Liver (tissue), 3 donors: ENCODE measurements around the gene COL24A1.

ENCODE experiments used
- FOXA2 ChIP-seq: IDR thresholded peaks from 2 replicates; pipeline ENCODE4 v1.6.1; 2016; ENCODE audit warnings: antibody characterized with exemption
- TAF1 ChIP-seq: conservative IDR thresholded peaks from 2 replicates; pipeline ENCODE4 v1.6.1; 2016; ENCODE audit warnings: antibody characterized with exemption, mild to moderate bottlenecking
- YY1 ChIP-seq: IDR thresholded peaks from 2 replicates; pipeline ENCODE4 v1.6.1; 2016; ENCODE audit warnings: antibody characterized with exemption, mild to moderate bottlenecking
- TF ChIP-seq, protein P1 (sequence below): IDR thresholded peaks from 2 replicates; pipeline ENCODE4 v1.6.1; 2016; ENCODE audit warnings: antibody characterized with exemption
- TF ChIP-seq, protein P2 (sequence below): fragments of 150-350 bp; IDR thresholded peaks from 2 replicates; pipeline ENCODE4 v1.5.1; 2017; ENCODE audit warnings: improper control_type of control experiment, low read depth, low read length; ENCODE audit not compliant: missing input control
- donor health status: healthy.
- donor health status: healthy.

DNA sequence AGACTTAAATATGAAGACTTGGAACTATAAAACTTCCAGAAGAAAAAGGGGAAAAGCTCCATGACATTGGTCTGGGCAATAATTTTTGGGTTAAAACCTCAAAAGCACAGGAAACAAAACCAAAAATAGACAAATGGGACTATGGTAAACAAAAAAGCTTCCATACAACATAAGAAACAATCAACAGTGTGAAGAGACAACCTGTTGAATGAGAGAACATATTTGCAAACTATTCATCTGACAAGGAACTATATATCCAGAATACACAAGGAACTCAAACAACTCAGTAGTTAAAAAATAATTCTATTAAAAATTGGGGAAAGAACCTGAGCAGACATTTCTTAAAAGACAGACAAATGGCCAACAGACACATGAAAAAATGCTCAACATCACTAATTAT, 255.7 kb downstream of the COL24A1 start:
- TF ChIP-seq, protein P1, sequence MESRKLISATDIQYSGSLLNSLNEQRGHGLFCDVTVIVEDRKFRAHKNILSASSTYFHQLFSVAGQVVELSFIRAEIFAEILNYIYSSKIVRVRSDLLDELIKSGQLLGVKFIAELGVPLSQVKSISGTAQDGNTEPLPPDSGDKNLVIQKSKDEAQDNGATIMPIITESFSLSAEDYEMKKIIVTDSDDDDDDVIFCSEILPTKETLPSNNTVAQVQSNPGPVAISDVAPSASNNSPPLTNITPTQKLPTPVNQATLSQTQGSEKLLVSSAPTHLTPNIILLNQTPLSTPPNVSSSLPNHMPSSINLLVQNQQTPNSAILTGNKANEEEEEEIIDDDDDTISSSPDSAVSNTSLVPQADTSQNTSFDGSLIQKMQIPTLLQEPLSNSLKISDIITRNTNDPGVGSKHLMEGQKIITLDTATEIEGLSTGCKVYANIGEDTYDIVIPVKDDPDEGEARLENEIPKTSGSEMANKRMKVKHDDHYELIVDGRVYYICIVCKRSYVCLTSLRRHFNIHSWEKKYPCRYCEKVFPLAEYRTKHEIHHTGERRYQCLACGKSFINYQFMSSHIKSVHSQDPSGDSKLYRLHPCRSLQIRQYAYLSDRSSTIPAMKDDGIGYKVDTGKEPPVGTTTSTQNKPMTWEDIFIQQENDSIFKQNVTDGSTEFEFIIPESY: no peak
- TF ChIP-seq, protein P2, sequence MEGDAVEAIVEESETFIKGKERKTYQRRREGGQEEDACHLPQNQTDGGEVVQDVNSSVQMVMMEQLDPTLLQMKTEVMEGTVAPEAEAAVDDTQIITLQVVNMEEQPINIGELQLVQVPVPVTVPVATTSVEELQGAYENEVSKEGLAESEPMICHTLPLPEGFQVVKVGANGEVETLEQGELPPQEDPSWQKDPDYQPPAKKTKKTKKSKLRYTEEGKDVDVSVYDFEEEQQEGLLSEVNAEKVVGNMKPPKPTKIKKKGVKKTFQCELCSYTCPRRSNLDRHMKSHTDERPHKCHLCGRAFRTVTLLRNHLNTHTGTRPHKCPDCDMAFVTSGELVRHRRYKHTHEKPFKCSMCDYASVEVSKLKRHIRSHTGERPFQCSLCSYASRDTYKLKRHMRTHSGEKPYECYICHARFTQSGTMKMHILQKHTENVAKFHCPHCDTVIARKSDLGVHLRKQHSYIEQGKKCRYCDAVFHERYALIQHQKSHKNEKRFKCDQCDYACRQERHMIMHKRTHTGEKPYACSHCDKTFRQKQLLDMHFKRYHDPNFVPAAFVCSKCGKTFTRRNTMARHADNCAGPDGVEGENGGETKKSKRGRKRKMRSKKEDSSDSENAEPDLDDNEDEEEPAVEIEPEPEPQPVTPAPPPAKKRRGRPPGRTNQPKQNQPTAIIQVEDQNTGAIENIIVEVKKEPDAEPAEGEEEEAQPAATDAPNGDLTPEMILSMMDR: no peak
- TF ChIP-seq TAF1 (no peak), FOXA2 (no peak), YY1 (no peak)
